ENCODE results near the gene SLC4A1AP.

The SLC4A1AP gene

DNA sequence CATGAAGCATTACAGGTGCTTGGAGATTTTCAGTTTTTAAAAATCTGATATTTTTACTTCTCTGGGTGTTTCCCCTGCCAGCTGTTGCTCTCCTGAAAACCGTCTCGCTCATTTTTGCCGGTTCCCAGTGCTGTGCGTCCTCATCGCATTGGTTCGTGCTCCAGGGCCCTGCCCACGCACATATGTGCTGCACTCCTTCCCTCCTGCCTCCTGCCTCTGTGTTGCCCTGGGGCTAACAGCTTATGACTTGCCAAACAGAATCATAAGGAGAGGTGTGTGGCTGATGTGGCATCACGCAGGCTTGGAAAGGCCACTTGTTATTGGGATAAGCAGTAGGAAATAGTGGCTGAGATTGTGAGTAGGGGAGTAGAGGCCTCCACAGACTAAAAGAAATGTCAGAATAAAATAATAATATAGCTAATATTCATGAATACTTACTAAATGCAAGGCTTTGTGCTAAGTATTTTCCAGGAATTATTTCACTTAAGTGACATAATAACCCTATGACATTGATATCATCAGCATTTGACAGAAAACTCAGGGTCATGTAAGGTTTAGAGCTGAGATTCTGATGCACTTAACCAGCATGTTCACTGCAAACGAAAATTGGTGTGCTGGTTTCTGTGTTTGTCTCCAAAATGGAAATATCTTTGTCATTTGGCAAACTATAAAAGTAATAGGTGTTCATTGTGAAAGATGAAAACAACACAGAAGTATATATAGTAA, 53.5 kb downstream of the SLC4A1AP start:
- Mint-ChIP-seq H3K27ac (peak overlapping the region; percentile 2), H3K27me3 (peaks cover 3% of the 10 kb centered on the region), H3K4me1 (peaks cover 34% of the 10 kb centered on the region), H3K36me3 (no peaks in the 10 kb centered on the region), H3K4me3 (peak overlapping the region; percentile 34), H3K9me3 (no peaks in the 10 kb centered on the region)

- peaks cover 25% of the 10 kb centered on the region for H3K4me1 Mint-ChIP-seq
- H3K27me3 Mint-ChIP-seq = peaks cover 3% of the 10 kb centered on the region
- H3K27ac Mint-ChIP-seq = no peak overlapping the region
These were observed 56.4 kb downstream of the SLC4A1AP start for GRCh38 chr2:27720004-27720551.

DNA sequence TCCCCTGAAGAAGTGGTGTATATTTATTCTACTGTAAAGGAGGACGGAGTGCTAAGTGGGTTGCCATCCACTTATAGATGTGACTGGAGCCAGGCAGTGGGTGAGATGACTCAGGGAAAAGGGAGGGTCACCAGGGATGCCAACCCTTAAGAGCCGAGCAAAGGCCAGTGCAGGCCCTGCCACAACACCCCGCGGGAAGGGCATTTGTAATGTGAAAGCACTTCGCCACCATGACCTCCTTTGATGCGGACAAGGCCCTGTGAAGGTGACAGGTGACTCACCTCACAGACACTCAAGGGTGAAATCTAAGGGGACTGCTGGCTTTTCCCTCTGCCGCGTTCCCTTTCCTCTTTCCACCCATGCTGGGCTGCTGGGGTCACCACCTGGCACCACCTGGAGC, 57.6 kb downstream of the SLC4A1AP start:
- Mint-ChIP-seq H3K9me3 (no peaks in the 10 kb centered on the region), H3K4me1 (peaks cover 23% of the 10 kb centered on the region), H3K36me3 (no peaks in the 10 kb centered on the region), H3K4me3 (no peak overlapping the region), H3K27ac (no peak overlapping the region), H3K27me3 (peaks cover 3% of the 10 kb centered on the region)

More at GRCh38 chr2:27720004-27720551, 56.4 kb downstream of the SLC4A1AP start:
- no peaks in the 10 kb centered on the region for H3K36me3 Mint-ChIP-seq
- no peaks in the 10 kb centered on the region for H3K9me3 Mint-ChIP-seq
- H3K4me3 Mint-ChIP-seq = no peak overlapping the region

- H3K27me3 Mint-ChIP-seq = no peaks in the 10 kb centered on the region
- H3K27ac Mint-ChIP-seq = no peak overlapping the region
- H3K9me3 Mint-ChIP-seq = no peaks in the 10 kb centered on the region
- H3K4me3 Mint-ChIP-seq = no peak overlapping the region
- peaks cover 17% of the 10 kb centered on the region for H3K4me1 Mint-ChIP-seq
- H3K36me3 Mint-ChIP-seq = no peaks in the 10 kb centered on the region
These were observed 58.3 kb downstream of the SLC4A1AP start for GRCh38 chr2:27721884-27722485.

DNA sequence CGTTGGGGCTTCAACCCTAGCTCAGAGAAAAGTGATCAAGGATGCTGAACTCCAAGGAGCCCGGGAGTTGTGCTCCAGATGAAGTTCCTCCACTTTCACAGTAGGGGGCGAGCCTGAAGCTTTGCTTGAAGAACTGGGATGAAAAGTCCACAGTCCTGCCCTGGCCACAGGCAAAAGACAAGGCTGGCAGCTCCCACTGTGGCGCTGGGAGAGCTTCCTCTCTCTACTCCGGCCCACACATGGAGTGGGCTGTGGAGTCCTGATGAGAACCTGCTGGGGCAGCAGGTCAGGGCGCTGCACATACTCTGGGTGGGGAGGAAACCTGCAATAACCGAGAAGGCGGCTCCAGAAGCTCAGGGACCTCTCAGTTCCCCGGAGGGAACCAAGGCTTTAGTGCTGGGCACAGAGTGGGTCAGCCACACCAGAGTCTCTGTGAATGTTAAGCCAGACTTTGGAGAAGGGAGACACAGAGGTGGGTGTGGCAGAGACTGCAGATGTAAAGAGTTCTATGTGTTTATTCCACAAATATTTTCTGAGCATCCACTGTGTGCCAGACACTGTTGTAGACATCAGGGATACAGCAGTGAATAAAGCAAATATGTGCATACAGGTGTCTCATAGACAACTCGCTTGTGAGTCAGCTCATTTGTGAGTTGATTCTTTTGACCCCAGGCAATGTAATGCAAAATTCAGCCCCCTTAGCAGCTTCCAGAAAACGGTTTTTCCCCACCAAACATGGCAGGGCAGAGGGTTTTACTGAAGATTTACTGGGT, 59.9 kb downstream of the SLC4A1AP start:
- no peaks in the 10 kb centered on the region for H3K27me3 Mint-ChIP-seq
- H3K4me1 Mint-ChIP-seq = peaks cover 20% of the 10 kb centered on the region
- H3K27ac Mint-ChIP-seq = no peak overlapping the region
- no peaks in the 10 kb centered on the region for H3K9me3 Mint-ChIP-seq
- H3K4me3 Mint-ChIP-seq = no peak overlapping the region
- no peaks in the 10 kb centered on the region for H3K36me3 Mint-ChIP-seq

DNA sequence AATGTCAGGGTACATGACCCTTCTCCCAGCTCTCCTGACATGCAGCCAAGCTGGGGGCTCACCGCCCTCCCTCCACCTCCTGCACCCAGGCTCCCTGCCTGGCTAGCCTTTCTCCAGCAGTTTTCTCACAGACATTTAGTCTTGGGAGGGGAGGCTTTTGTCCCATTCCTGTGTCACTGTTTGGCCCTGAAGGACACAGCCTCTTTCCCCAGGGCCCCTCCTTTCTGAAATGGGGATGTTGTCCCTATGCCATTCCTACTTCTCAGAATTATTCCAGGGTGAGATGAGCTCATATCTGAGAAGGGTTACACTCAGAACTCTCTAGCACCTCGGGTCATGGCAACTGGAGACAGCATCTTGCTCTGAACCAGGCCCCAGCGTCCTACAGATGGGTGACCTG, 60.5 kb downstream of the SLC4A1AP start:
- Mint-ChIP-seq H3K36me3 (no peaks in the 10 kb centered on the region), H3K4me1 (peaks cover 25% of the 10 kb centered on the region), H3K27me3 (no peaks in the 10 kb centered on the region), H3K9me3 (no peaks in the 10 kb centered on the region), H3K27ac (no peak overlapping the region), H3K4me3 (no peak overlapping the region)

- Mint-ChIP-seq H3K4me1 (peaks cover 20% of the 10 kb centered on the region), H3K4me3 (no peak overlapping the region), H3K9me3 (no peaks in the 10 kb centered on the region), H3K27ac (no peak overlapping the region), H3K27me3 (no peaks in the 10 kb centered on the region), H3K36me3 (no peaks in the 10 kb centered on the region)
These were observed 61.4 kb downstream of the SLC4A1AP start for GRCh38 chr2:27724905-27725701.

GRCh38 chr2:27727257-27727656, 63.6 kb downstream of the SLC4A1AP start:
- H3K9me3 Mint-ChIP-seq = no peaks in the 10 kb centered on the region
- peak overlapping the region; percentile 35 for H3K27ac Mint-ChIP-seq

DNA sequence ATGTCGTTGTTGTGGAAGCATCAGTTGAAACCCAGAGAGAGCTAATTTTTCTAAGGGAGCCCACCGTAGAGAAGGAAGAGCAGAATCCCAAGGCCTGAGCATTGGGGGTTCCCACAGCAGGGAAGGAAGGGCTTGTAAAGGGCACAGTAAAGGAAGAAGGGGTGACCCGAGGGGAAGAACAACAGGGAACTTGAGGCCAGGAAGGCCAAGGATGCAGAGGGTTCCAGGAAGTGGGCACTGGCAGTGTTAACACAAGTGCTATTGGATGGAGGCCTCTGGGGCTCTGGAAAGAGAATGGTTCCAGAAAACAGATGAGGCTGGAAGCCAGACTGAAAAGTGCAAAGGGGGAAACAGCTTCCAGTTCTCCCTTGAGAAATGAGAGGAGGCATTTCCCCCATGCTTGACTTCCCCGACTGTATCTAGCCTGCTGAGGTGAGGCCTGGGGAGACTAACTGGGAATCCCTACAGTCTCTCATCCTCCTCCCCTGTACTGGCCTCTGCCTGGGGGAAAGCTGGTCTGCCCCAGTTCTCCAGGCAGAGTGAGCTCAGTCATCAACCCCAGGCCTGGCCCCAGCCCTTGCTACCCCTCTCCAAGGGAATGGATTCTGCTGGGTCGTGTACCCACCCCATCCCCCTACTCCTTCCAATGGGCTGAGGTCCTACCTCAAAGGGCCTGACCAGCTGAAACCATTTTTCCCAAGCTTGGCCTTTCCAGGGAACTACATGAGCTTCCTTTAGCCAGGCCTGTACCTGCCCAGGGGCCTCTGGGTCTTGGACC, 64.6 kb downstream of the SLC4A1AP start:
- Mint-ChIP-seq H3K9me3 (no peaks in the 10 kb centered on the region), H3K36me3 (no peaks in the 10 kb centered on the region), H3K27ac (no peak overlapping the region), H3K27me3 (no peaks in the 10 kb centered on the region), H3K4me3 (no peak overlapping the region), H3K4me1 (peaks cover 12% of the 10 kb centered on the region)

More at GRCh38 chr2:27727257-27727656, 63.6 kb downstream of the SLC4A1AP start:
- Mint-ChIP-seq H3K4me3 (no peak overlapping the region), H3K27me3 (no peaks in the 10 kb centered on the region), H3K36me3 (no peaks in the 10 kb centered on the region), H3K4me1 (peaks cover 12% of the 10 kb centered on the region)

DNA sequence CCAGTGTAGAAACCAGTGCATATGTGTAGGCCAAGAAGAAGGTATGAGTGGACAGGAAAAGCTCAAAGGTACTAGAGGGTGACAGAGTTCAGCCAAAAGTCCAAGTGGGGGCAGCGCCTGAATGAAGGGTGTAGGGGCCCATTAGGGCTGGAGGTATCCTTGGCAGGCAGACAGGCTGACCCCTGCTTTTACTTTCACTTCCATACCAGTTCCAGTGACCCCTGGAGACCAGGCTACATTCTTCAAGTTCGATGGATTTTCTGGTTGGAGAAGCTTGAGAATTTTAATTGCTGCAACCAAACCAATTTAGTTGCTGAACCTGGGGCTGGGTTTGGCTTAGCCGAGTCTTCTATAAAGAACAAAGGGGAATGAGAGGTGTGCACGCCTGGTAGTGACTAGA, 65.5 kb downstream of the SLC4A1AP start:
- Mint-ChIP-seq H3K9me3 (no peaks in the 10 kb centered on the region), H3K4me3 (no peak overlapping the region), H3K27ac (no peak overlapping the region), H3K27me3 (no peaks in the 10 kb centered on the region), H3K4me1 (peaks cover 12% of the 10 kb centered on the region), H3K36me3 (no peaks in the 10 kb centered on the region)

DNA sequence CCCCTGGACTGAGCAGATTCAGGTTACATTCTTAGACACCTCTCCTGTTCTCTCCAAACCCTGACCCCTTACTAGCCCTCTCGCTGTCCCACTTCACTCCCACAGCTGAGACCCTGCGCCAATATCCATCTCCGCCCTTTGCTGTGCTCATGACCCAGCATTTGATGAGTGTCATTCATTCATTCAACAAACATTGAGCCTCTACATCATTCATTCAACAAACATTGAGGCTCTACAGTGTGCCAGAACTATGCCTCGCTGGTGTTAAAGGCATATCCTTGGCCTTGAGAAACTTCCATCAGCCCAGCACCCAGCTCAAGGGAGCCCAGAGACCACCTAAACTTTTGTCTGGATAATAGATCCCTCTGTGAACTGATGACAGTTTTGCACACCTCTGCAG, 65.9 kb downstream of the SLC4A1AP start:
- no peaks in the 10 kb centered on the region for H3K36me3 Mint-ChIP-seq
- no peak overlapping the region for H3K27ac Mint-ChIP-seq
- no peak overlapping the region for H3K4me3 Mint-ChIP-seq
- H3K27me3 Mint-ChIP-seq = no peaks in the 10 kb centered on the region
- H3K4me1 Mint-ChIP-seq = peaks cover 12% of the 10 kb centered on the region
- no peaks in the 10 kb centered on the region for H3K9me3 Mint-ChIP-seq

GRCh38 chr2:27730261-27730662, 66.6 kb downstream of the SLC4A1AP start:
- H3K9me3 Mint-ChIP-seq = no peaks in the 10 kb centered on the region
- H3K27me3 Mint-ChIP-seq = no peaks in the 10 kb centered on the region
- no peaks in the 10 kb centered on the region for H3K36me3 Mint-ChIP-seq
- H3K4me1 Mint-ChIP-seq = peaks cover 17% of the 10 kb centered on the region
- no peak overlapping the region for H3K4me3 Mint-ChIP-seq
- no peak overlapping the region for H3K27ac Mint-ChIP-seq

GRCh38 chr2:27730980-27731691, 67.4 kb downstream of the SLC4A1AP start:
- no peaks in the 10 kb centered on the region for H3K9me3 Mint-ChIP-seq
- no peak overlapping the region for H3K27ac Mint-ChIP-seq
- no peaks in the 10 kb centered on the region for H3K27me3 Mint-ChIP-seq
- H3K4me1 Mint-ChIP-seq = peaks cover 20% of the 10 kb centered on the region
- no peaks in the 10 kb centered on the region for H3K36me3 Mint-ChIP-seq
- H3K4me3 Mint-ChIP-seq = no peak overlapping the region

GRCh38 chr2:27734305-27734704, 70.6 kb downstream of the SLC4A1AP start:
- Mint-ChIP-seq H3K36me3 (no peaks in the 10 kb centered on the region), H3K9me3 (no peaks in the 10 kb centered on the region), H3K4me1 (peaks cover 17% of the 10 kb centered on the region), H3K27ac (no peak overlapping the region), H3K27me3 (no peaks in the 10 kb centered on the region), H3K4me3 (peak overlapping the region; percentile 62)

All from activated naive CD4-positive, alpha-beta T cell treated with anti-CD3 and anti-CD28 coated beads, Interleukin-2, amount 50 U/mL, for 24 hours (primary cell).